GM12865 (cell line): ENCODE data around the gene CALML5.

Experiments
- DNase-seq: peaks from one replicate; pipeline ENCODE4 v3.0.0; 2010; ENCODE audit warnings: low read depth
- H3K4me3 ChIP-seq: 2 replicates; pipeline ENCODE4 v1.5.1; 2011; ENCODE audit warnings: mild to moderate bottlenecking, low read depth, low read length, control low read depth
- TF ChIP-seq, protein P1 (sequence below): IDR thresholded peaks from 2 replicates; pipeline ENCODE4 v1.5.1; 2011; ENCODE audit warnings: low read length, control low read depth, low read depth, inconsistent platforms; ENCODE audit not compliant: insufficient read depth; ENCODE audit errors: missing control alignments

CALML5 gene

DNA sequence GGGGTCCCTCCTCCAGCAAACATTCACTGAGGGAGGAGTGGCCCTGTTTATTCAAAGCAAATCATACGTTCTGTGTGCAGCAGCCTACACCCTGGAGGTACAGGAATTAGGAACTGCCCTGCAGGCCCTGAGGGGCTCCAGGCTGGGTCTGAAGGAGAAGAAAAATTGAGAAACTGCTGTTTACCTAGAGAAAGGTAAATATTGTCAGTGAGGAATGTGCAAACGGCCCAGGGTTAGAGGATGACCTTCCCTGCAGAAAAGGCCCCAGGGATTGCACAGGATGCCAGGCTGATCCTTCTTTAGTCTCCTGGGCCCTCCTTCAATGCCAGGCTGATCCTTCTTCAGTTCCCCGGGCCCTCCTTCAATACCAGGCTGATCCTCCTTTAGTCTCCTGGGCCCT is 5.7 kb downstream of the CALML5 start:
- TF ChIP-seq, protein P1, sequence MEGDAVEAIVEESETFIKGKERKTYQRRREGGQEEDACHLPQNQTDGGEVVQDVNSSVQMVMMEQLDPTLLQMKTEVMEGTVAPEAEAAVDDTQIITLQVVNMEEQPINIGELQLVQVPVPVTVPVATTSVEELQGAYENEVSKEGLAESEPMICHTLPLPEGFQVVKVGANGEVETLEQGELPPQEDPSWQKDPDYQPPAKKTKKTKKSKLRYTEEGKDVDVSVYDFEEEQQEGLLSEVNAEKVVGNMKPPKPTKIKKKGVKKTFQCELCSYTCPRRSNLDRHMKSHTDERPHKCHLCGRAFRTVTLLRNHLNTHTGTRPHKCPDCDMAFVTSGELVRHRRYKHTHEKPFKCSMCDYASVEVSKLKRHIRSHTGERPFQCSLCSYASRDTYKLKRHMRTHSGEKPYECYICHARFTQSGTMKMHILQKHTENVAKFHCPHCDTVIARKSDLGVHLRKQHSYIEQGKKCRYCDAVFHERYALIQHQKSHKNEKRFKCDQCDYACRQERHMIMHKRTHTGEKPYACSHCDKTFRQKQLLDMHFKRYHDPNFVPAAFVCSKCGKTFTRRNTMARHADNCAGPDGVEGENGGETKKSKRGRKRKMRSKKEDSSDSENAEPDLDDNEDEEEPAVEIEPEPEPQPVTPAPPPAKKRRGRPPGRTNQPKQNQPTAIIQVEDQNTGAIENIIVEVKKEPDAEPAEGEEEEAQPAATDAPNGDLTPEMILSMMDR = no peak
- no peak overlapping the region for H3K4me3 ChIP-seq
- no peak for DNase-seq

GRCh38 chr10:5492929-5493576 is 6.3 kb downstream of the CALML5 start:
- TF ChIP-seq, protein P1 = no peak
- no peak overlapping the region for H3K4me3 ChIP-seq
- no peak for DNase-seq

- TF ChIP-seq, protein P1 = no peak
- H3K4me3 ChIP-seq = no peak overlapping the region
- DNase-seq = no peak
Observed at GRCh38 chr10:5492322-5492855, 7.0 kb downstream of the CALML5 start.

DNA sequence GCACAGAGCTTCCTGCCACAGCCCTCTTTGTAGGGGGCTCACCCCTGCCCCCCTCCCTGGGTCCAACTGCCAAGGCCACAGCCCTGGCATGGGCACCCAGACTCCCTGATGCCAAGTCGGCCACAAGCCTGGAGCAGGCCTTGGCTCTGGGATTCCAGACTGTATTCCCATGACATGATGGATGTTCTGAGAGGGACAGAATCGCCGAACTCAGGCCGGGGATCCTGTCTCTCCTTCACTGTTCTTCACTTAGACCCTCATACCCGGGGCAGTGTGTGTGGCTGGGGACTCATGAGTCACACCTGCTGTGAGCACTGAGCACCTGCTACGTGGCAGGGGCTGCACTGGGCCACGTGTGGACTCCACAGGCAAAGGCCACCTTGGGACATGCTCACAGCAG is 7.9 kb downstream of the CALML5 start:
- H3K4me3 ChIP-seq = no peak overlapping the region
- no peak for DNase-seq
- TF ChIP-seq, protein P1 = no peak

DNA sequence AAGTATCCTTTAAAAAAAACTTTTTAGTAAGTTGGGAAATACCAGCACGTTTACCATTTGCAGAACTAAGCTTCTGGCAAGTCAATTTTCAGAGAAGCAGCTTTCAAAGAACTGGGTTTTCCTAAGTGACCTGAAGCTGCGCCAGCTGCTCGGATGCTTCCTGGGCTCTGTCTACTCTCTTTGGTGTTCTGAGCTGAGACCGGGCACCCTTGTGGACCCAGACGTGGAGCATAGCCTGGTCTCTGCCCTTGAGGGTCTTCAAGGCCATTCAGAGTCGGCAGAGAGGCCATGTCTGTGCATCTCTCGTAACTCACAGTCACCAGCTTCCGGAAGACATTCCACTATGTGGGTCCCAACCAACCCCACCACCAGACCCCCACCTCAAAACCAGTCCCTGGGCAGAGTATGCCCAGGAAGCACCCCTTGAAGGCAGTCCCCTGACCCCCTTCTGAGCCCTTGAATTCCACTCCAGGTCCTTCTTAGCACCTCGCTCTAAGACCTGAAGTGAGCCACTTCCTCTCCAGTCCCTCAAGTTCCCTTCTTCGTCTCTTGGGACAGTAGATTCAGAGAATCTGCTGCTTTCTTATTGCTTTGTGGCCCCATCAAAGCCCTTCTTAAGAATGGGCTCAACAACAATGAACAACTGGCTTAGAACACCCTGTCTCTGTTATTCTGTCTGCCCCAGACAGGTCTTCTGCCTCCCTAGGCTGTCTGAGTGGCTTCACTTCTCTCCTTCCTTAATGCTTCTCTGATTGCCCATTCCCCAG is 8.5 kb downstream of the CALML5 start:
- no peak overlapping the region for H3K4me3 ChIP-seq
- TF ChIP-seq, protein P1 = no peak
- DNase-seq = peak; percentile 21

DNA sequence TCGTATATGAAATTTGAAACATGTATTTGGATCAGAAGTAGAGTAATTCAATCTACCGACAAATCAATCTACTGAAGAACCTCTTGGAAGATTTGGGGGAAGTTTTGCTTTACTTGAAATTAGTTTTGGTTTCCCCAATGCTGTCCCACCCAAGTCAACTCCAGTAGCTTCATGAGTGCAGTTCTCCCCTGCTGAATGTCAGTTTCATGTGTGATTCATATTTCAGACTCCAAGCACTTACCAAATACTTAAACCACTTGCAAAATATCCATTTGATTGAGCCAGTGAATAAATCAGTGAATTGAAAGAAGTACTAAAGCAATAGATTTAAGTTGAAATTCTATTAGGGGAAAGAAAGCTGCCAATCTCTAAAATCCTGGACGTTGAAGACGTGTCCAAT is 9.3 kb downstream of the CALML5 start:
- no peak overlapping the region for H3K4me3 ChIP-seq
- no peak for DNase-seq
- TF ChIP-seq, protein P1 = no peak
